SK-N-SH (cell line): ENCODE results near the gene IFIT5. TPM values are rescaled to one million over a fixed set of nuclear protein-coding genes. Genes with fewer than 3 reads are reported as not detected.

Experiments used
- CTCF ChIA-PET: fragments of 300-600, 350-600 bp; formaldehyde crosslinking; extraction: SDS; loops from one replicate; lab custom pipeline; 2021; lab: Yijun Ruan, JAX
- POLR2A ChIA-PET: fragments of 350-600 bp; sonication (Branson Sonifier 250); formaldehyde crosslinking; extraction: SDS; loops from one replicate; lab custom pipeline; 2020; ENCODE audit warnings: antibody characterized with exemption, inconsistent platforms; lab: Yijun Ruan, JAX
- DNase-seq: peaks from one replicate; pipeline ENCODE4 v3.0.0; 2012
- H2AFZ ChIP-seq: fragments of 200-600 bp; sonication (generic); 2 replicates; pipeline ENCODE4 v1.8.1; 2016; ENCODE audit warnings: antibody characterized with exemption, mild to moderate bottlenecking, low read depth
- H3F3A ChIP-seq: fragments of 200-600 bp; sonication (generic); replicated peaks from 2 replicates; pipeline ENCODE3; 2016; ENCODE audit warnings: antibody characterized with exemption, mild to moderate bottlenecking; ENCODE audit not compliant: insufficient read depth
- H3K27ac ChIP-seq, 2 experiments: fragments of 200-500 bp in 1 of 2; fragments of 200-600 bp in 1 of 2; sonication (Bioruptor generic) in 1 of 2; sonication (generic), shearing (Covaris generic) in 1 of 2; 2 replicates each; pipeline versions ENCODE4 v1.5.1 to v1.6.1; 2014 to 2016; ENCODE audit warnings: low read depth in 2 of 2, inconsistent platforms in 1 of 2, low read length in 1 of 2, mild to moderate bottlenecking in 1 of 2, mixed read lengths in 1 of 2
- H3K27me3 ChIP-seq: fragments of 200-600 bp; sonication (generic), shearing (Covaris generic); 2 replicates; pipeline ENCODE4 v1.6.1; 2016; ENCODE audit warnings: mixed run types; ENCODE audit not compliant: insufficient read depth
- H3K36me3 ChIP-seq, 2 experiments: fragments of 200-500 bp in 1 of 2; fragments of 200-600 bp in 1 of 2; sonication (Bioruptor generic) in 1 of 2; sonication (generic) in 1 of 2; replicated peaks in 1 of 2; 2 replicates each; pipeline versions ENCODE3 to v1.5.1; 2014 to 2016; ENCODE audit warnings: low read length in 1 of 2, mild to moderate bottlenecking in 1 of 2; ENCODE audit not compliant: insufficient read depth in 2 of 2, control insufficient read depth in 1 of 2
- H3K4me1 ChIP-seq, 2 experiments: fragments of 200-500 bp in 1 of 2; fragments of 200-600 bp in 1 of 2; sonication (Bioruptor generic) in 1 of 2; sonication (generic), shearing (Covaris generic) in 1 of 2; 2 replicates each; pipeline versions ENCODE4 v1.5.1 to v1.6.1; 2014 to 2016; ENCODE audit warnings: low read depth in 1 of 2, low read length in 1 of 2, mixed run types in 1 of 2; ENCODE audit not compliant: insufficient read depth in 2 of 2, control insufficient read depth in 1 of 2
- H3K4me2 ChIP-seq: fragments of 200-600 bp; sonication (generic), shearing (Covaris generic); 2 replicates; pipeline ENCODE4 v1.6.1; 2017; ENCODE audit warnings: mixed run types
- H3K4me3 ChIP-seq, 2 experiments: fragments of 200-500 bp in 1 of 2; fragments of 200-600 bp in 1 of 2; sonication (Bioruptor generic) in 1 of 2; sonication (generic), shearing (Covaris generic) in 1 of 2; 2 replicates each; pipeline versions ENCODE4 v1.5.1 to v1.8.1; 2014 to 2016; ENCODE audit warnings: low read depth in 2 of 2, inconsistent platforms in 1 of 2, low read length in 1 of 2, mild to moderate bottlenecking in 1 of 2, mixed read lengths in 1 of 2, moderate library complexity in 1 of 2
- H3K79me2 ChIP-seq: fragments of 200-600 bp; sonication (generic); 2 replicates; pipeline ENCODE4 v1.8.1; 2017; ENCODE audit warnings: mild to moderate bottlenecking; ENCODE audit not compliant: insufficient read depth
- H3K9ac ChIP-seq: fragments of 200-600 bp; sonication (generic); 2 replicates; pipeline ENCODE4 v1.6.1; 2017; ENCODE audit warnings: mixed run types
- H3K9me2 ChIP-seq: fragments of 200-600 bp; sonication (generic); 2 replicates; pipeline ENCODE4 v1.6.1; 2017; ENCODE audit warnings: mixed run types
- H3K9me3 ChIP-seq: fragments of 200-600 bp; sonication (generic); 2 replicates; pipeline ENCODE4 v1.6.1; 2017; ENCODE audit warnings: mixed run types, mild to moderate bottlenecking, moderate library complexity
- H4K20me1 ChIP-seq: fragments of 200-600 bp; sonication (generic); 2 replicates; pipeline ENCODE4 v1.6.1; 2017; ENCODE audit warnings: mild to moderate bottlenecking, mixed run types; ENCODE audit not compliant: insufficient read depth
- CHD2 ChIP-seq: fragments of 150-350 bp; IDR thresholded peaks from 2 replicates; pipeline ENCODE4 v1.6.1; 2018; ENCODE audit warnings: low read length; ENCODE audit not compliant: partially characterized antibody
- ELF1 ChIP-seq: IDR thresholded peaks from 2 replicates; pipeline ENCODE4 v1.4.0; 2012
- EP300 ChIP-seq, 2 experiments: IDR thresholded peaks; 2 replicates each; pipeline versions ENCODE4 v1.4.0 to v1.6.1; 2012; ENCODE audit warnings: borderline replicate concordance in 1 of 2, low read depth in 1 of 2, low read length in 1 of 2
- FOXM1 ChIP-seq: IDR thresholded peaks from 2 replicates; pipeline ENCODE4 v1.4.0; 2012; ENCODE audit warnings: low read depth, mild to moderate bottlenecking
- JUND ChIP-seq: IDR thresholded peaks from 2 replicates; pipeline ENCODE4 v1.4.0; 2012
- MAX ChIP-seq: IDR thresholded peaks from 2 replicates; pipeline ENCODE4 v1.4.0; 2012; ENCODE audit warnings: low read depth
- MEF2A ChIP-seq: IDR thresholded peaks from 2 replicates; pipeline ENCODE4 v1.4.0; 2012; ENCODE audit warnings: low read depth, borderline replicate concordance
- MXI1 ChIP-seq: IDR thresholded peaks from 2 replicates; pipeline ENCODE4 v1.6.1; 2012; ENCODE audit warnings: mild to moderate bottlenecking, low read depth, low read length, improper control_type of control experiment
- POLR2AphosphoS5 ChIP-seq: IDR thresholded peaks from 2 replicates; pipeline ENCODE4 v1.6.1; 2012; ENCODE audit warnings: low read depth, low read length
- RAD21 ChIP-seq: IDR thresholded peaks from 2 replicates; pipeline ENCODE4 v1.6.1; 2012; ENCODE audit warnings: mild to moderate bottlenecking, low read length
- REST ChIP-seq: IDR thresholded peaks from 2 replicates; pipeline ENCODE4 v1.6.1; 2012; ENCODE audit warnings: mild to moderate bottlenecking, low read depth, low read length, moderate library complexity
- RFX5 ChIP-seq: IDR thresholded peaks from 2 replicates; pipeline ENCODE4 v1.6.1; 2012; ENCODE audit warnings: mild to moderate bottlenecking, improper control_type of control experiment, low read length
- SIN3A ChIP-seq: IDR thresholded peaks from 2 replicates; pipeline ENCODE4 v1.6.1; 2012; ENCODE audit warnings: low read depth, mild to moderate bottlenecking, low read length, moderate library complexity, borderline replicate concordance
- SMC3 ChIP-seq: IDR thresholded peaks from 2 replicates; pipeline ENCODE4 v1.6.1; 2012; ENCODE audit warnings: low read depth, low read length, improper control_type of control experiment
- TAF1 ChIP-seq: IDR thresholded peaks from 2 replicates; pipeline ENCODE4 v1.6.1; 2012; ENCODE audit warnings: low read depth, mild to moderate bottlenecking, low read length, moderate library complexity, borderline replicate concordance
- TCF12 ChIP-seq: IDR thresholded peaks from 2 replicates; pipeline ENCODE4 v1.4.0; 2012
- TEAD4 ChIP-seq: IDR thresholded peaks from 2 replicates; pipeline ENCODE4 v1.4.0; 2012; ENCODE audit warnings: mild to moderate bottlenecking, borderline replicate concordance; ENCODE audit not compliant: insufficient read depth
- WGBS: methylation state at CpG from one replicate; pipeline ENCODE4 v1.1.6; 2017; ENCODE audit warnings: low lambda C conversion rate; 5-methylcytosine and 5-hydroxymethylcytosine counted together
- polyA plus RNA-seq, 3 experiments: library from polyadenylated mRNA; depleted of rRNA; stranded (reverse); fragments of >200 nt; gene quantifications; 2 replicates each; pipeline ENCODE4 v1.2.3, GENCODE V29; 2012
- TF ChIP-seq, protein P1 (sequence below): fragments of 150-350 bp; IDR thresholded peaks from 2 replicates; pipeline ENCODE4 v1.6.1; 2016; ENCODE audit warnings: mild to moderate bottlenecking, low read depth, low read length
- TF ChIP-seq, protein P2 (sequence below): fragments of 150-350 bp; IDR thresholded peaks from 2 replicates; pipeline ENCODE4 v1.6.1; 2017; ENCODE audit warnings: antibody characterized with exemption, low read length, low read depth, borderline replicate concordance

IFIT5 gene
- polyA plus RNA-seq, 1 of the 3 experiments (the other 2 are of a cell fraction): 2.7 TPM

DNA sequence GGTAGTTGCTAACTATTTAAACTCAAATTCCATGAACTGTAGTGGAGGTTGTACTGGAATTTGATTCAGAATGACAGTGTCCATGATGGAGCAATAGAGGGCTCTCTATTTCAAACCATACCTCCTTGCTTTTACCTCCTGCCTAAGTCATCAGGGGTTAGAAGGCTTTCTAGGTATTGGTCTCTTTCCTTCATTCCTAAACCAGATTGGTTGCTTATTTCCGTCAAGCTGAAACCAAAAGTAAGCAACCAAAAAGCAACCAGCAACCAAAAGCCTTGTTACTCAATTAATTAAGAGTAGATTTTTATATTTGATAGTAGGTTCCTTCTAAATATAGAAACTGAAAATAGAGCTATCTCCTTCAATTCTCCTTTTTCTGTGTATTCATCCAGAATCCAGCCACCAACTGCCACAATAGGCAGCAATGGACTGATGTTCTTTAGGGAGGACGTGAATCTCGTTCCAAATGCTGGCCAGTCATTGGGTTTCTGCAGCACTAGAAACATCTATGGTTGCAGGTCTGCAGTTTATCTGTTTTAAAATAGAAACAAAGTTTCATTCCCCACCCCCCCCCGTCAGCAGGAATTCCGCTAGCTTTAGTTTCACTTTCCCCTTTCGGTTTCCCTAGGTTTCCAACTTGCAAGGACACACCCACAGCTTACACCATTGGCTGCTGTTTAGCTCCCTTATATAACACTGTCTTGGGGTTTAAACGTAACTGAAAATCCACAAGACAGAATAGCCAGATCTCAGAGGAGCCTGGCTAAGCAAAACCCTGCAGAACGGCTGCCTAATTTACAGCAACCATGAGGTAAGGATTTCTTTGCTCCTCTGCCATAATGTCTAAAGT is 22.2 kb upstream of the IFIT5 start, which contains the start of gene IFIT1:
Gene IFIT1 (plus strand): TSS at position 717 of the 850 bp plus-strand sequence. CDS start 90 bp downstream, at position 807.
- Histone ChIP-seq H2AFZ (peak within 1 kb of the TSS; percentile 94), H3K9me2 (0 out of 2 replicates have a peak, but pooled peaks cover 3% of the 10 kb centered on the region), H3K4me2 (peak within 1 kb of the TSS; percentile 78), H3K79me2 (no peaks in the 10 kb centered on the region), H3K4me1 (peaks cover 2 to 13% of the 10 kb centered on the region in 2 experiments; a peak in 2 of 4 replicates), H4K20me1 (no peaks in the 10 kb centered on the region), H3K27ac (peak within 1 kb of the TSS; percentile 78 to 91), H3K27me3 (no peaks in the 10 kb centered on the region), H3K9ac (peak within 1 kb of the TSS; percentile 62; the same call in 1 of the 2 replicates), H3F3A (peaks cover 23% of the 10 kb centered on the region), H3K9me3 (no peaks in the 10 kb centered on the region), H3K36me3 (no peaks in the 10 kb centered on the region), H3K4me3 (peak within 1 kb of the TSS; percentile 64 to 65)
- POLR2A ChIA-PET: no interaction called here
- peak; percentile 55 for DNase-seq
- 9% methylated on average over 8 of the region's 8 CpGs for WGBS
- TF ChIP-seq TEAD4 (0 out of 2 replicates have a peak, but pooled peaks have one; percentile 26), CHD2 (peak; percentile 41), RFX5 (0 out of 2 replicates have a peak, but pooled peaks have one; percentile 39), MXI1 (peak; percentile 27; the same call in 1 of the 2 replicates), POLR2AphosphoS5 (0 out of 2 replicates have a peak, but pooled peaks have one; percentile 24), TCF12 (0 out of 2 replicates have a peak, but pooled peaks have one; percentile 29), SIN3A (peak; percentile 67; the same call in 1 of the 2 replicates), FOXM1 (no peak), MEF2A (peak; percentile 21; the same call in 1 of the 2 replicates), EP300 (IDR thresholded peaks at IDR 0.05; ENCODE audit: borderline replicate concordance in 1 of 2, low read depth in 1 of 2, low read length in 1 of 2) (no peak)
- CTCF ChIA-PET: interaction anchor here (1.1 to 1.9 kb wide), 2 partner anchors 23 to 133 kb away, joined by 3 to 5 read pairs; no protein-coding TSS in a partner anchor

GRCh38 chr10:89392974-89393373 is 21.4 kb upstream of the IFIT5 start:
- Histone ChIP-seq H3K9ac (peak overlapping the region; percentile 62; the same call in 1 of the 2 replicates), H3K36me3 (no peaks in the 10 kb centered on the region), H3K79me2 (no peaks in the 10 kb centered on the region), H3K4me2 (peak overlapping the region; percentile 78), H3F3A (peaks cover 23% of the 10 kb centered on the region), H3K9me3 (no peaks in the 10 kb centered on the region), H3K27me3 (no peaks in the 10 kb centered on the region), H2AFZ (peak overlapping the region; percentile 94), H4K20me1 (no peaks in the 10 kb centered on the region), H3K4me1 (peaks cover 2 to 13% of the 10 kb centered on the region in 2 experiments; a peak in 2 of 4 replicates), H3K4me3 (peak overlapping the region; percentile 64 to 65), H3K9me2 (0 out of 2 replicates have a peak, but pooled peaks cover 3% of the 10 kb centered on the region), H3K27ac (peak overlapping the region; percentile 78 to 91)
- CTCF ChIA-PET: interaction anchor here (1.1 to 1.9 kb wide), 2 partner anchors 24 to 134 kb away, joined by 3 to 5 read pairs; no protein-coding TSS in a partner anchor
- POLR2A ChIA-PET: no interaction called here
- DNase-seq: no peak
- 72% methylated on average over 2 of the region's 2 CpGs for WGBS
- TF ChIP-seq ELF1 (no peak), RFX5 (no peak), TCF12 (peak; percentile 82), MAX (no peak), RAD21 (no peak), MXI1 (no peak), EP300 (IDR thresholded peaks at IDR 0.05; ENCODE audit: borderline replicate concordance in 1 of 2, low read depth in 1 of 2, low read length in 1 of 2) (no peak), REST (no peak), MEF2A (no peak), SIN3A (no peak), JUND (no peak), TAF1 (no peak), SMC3 (no peak)
- TF ChIP-seq, protein P1, sequence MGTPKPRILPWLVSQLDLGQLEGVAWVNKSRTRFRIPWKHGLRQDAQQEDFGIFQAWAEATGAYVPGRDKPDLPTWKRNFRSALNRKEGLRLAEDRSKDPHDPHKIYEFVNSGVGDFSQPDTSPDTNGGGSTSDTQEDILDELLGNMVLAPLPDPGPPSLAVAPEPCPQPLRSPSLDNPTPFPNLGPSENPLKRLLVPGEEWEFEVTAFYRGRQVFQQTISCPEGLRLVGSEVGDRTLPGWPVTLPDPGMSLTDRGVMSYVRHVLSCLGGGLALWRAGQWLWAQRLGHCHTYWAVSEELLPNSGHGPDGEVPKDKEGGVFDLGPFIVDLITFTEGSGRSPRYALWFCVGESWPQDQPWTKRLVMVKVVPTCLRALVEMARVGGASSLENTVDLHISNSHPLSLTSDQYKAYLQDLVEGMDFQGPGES: no peak
- TF ChIP-seq, protein P2, sequence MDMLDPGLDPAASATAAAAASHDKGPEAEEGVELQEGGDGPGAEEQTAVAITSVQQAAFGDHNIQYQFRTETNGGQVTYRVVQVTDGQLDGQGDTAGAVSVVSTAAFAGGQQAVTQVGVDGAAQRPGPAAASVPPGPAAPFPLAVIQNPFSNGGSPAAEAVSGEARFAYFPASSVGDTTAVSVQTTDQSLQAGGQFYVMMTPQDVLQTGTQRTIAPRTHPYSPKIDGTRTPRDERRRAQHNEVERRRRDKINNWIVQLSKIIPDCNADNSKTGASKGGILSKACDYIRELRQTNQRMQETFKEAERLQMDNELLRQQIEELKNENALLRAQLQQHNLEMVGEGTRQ: no peak
